ENCODE measurements around the gene UNC93A.
"Not testable (repeated sequence)": the region's sequence is repeated elsewhere in the genome, so short reads cannot be mapped to it uniquely, and the experiment has no call there.

The UNC93A gene

DNA sequence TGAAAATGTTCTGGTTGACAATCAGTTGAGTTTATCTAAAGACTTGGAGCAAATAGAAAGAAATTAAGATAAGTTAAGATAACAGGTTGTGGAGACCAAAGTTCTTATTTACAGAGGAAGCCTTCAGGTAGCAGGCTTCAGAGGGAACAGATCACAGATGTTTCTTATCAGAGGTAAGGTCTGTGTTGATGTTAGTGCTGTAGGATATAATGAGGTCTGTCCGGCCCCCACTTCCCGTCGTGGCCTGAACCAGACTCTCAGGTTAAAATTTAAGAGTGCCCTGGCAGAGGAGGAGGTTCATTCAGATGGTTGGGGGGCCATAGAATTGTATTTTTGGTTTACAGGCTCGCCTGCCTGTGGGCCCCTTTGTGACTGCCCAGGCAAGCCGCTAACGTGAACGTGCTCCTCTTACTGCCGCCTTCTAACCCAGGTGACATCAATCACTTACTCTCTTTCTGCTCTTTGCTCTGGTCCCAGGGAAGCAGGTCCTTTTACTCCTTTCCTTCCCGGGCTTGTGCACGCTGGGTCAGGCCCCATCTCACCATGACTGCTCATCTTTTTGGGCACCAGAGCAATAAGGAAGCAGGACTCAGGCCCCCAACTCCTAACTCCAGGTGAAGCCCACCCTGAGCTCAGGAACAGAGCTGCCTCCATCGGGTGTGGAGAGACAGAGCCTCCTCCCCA lies 18.3 kb upstream of the UNC93A start:
- CTCF ChIA-PET: no interaction called here

GRCh38 chr6:167274270-167274669 lies 16.8 kb upstream of the UNC93A start:
- CTCF ChIA-PET: no interaction called here
- POLR2A ChIA-PET: no interaction called here
- TF ChIP-seq FOXA1 (IDR thresholded peaks at IDR 0.05) (no peak), LEF1 (IDR thresholded peaks at IDR 0.05; ENCODE audit: borderline replicate concordance) (no peak), NFRKB (IDR thresholded peaks at IDR 0.05) (no peak), SUZ12 (IDR thresholded peaks at IDR 0.05) (no peak), PKNOX1 (IDR thresholded peaks at IDR 0.05) (no peak), TARDBP (IDR thresholded peaks at IDR 0.05) (no peak), ARNT (IDR thresholded peaks at IDR 0.05) (no peak), L3MBTL2 (conservative IDR thresholded peaks at IDR 0.05) (no peak), CTBP1 (IDR thresholded peaks at IDR 0.05; ENCODE audit: borderline replicate concordance) (no peak), HDGF (IDR thresholded peaks at IDR 0.05; ENCODE audit: borderline replicate concordance) (no peak), ZNF384 (IDR thresholded peaks at IDR 0.05) (no peak), FOXM1 (IDR thresholded peaks at IDR 0.05; ENCODE audit: borderline replicate concordance) (no peak), BHLHE40 (IDR thresholded peaks at IDR 0.05; ENCODE audit: borderline replicate concordance) (no peak), SP1 (IDR thresholded peaks at IDR 0.05) (no peak), FOXK2 (IDR thresholded peaks at IDR 0.05) (no peak), ELF4 (IDR thresholded peaks at IDR 0.05) (no peak)
- no peak for DNase-seq (ENCODE audit: extremely low spot score)

More for the DNA sequence above, 18.3 kb upstream of the UNC93A start:
- no peak for DNase-seq (ENCODE audit: extremely low spot score)
- no peak for TF ChIP-seq BHLHE40 (IDR thresholded peaks at IDR 0.05; ENCODE audit: borderline replicate concordance)
- no peak for TF ChIP-seq ARNT (IDR thresholded peaks at IDR 0.05)
- TF ChIP-seq SP1 (IDR thresholded peaks at IDR 0.05): no peak
- TF ChIP-seq TARDBP (IDR thresholded peaks at IDR 0.05): no peak
- TF ChIP-seq FOXA1 (IDR thresholded peaks at IDR 0.05): no peak
- POLR2A ChIA-PET: no interaction called here

GRCh38 chr6:167275001-167275400 lies 16.1 kb upstream of the UNC93A start:
- POLR2A ChIA-PET: no interaction called here
- DNase-seq (ENCODE audit: extremely low spot score): no peak

GRCh38 chr6:167275436-167275835 lies 15.7 kb upstream of the UNC93A start:
- POLR2A ChIA-PET: no interaction called here
- CTCF ChIA-PET: interaction anchor here (0.6 kb wide), 1 partner anchor 22 kb away, joined by 3 read pairs; no protein-coding TSS in a partner anchor
- DNase-seq (ENCODE audit: extremely low spot score): no peak
- TF ChIP-seq BHLHE40 (IDR thresholded peaks at IDR 0.05; ENCODE audit: borderline replicate concordance) (no peak), ZNF384 (IDR thresholded peaks at IDR 0.05) (no peak), FOXM1 (IDR thresholded peaks at IDR 0.05; ENCODE audit: borderline replicate concordance) (no peak), ELF4 (IDR thresholded peaks at IDR 0.05) (no peak), FOXK2 (IDR thresholded peaks at IDR 0.05) (no peak)

More at GRCh38 chr6:167275001-167275400, 16.1 kb upstream of the UNC93A start:
- CTCF ChIA-PET: interaction anchor here (0.6 kb wide), 1 partner anchor 22 kb away, joined by 3 read pairs; no protein-coding TSS in a partner anchor
- TF ChIP-seq FOXA1 (IDR thresholded peaks at IDR 0.05) (no peak), FOXK2 (IDR thresholded peaks at IDR 0.05) (no peak), CTBP1 (IDR thresholded peaks at IDR 0.05; ENCODE audit: borderline replicate concordance) (no peak)

GRCh38 chr6:167276772-167277533 lies 14.2 kb upstream of the UNC93A start:
- no peak for DNase-seq (ENCODE audit: extremely low spot score)
- ChIA-PET POLR2A (no interaction called here), CTCF (no interaction called here)
- TF ChIP-seq FOXM1 (IDR thresholded peaks at IDR 0.05; ENCODE audit: borderline replicate concordance) (no peak), BHLHE40 (IDR thresholded peaks at IDR 0.05; ENCODE audit: borderline replicate concordance) (no peak), PKNOX1 (IDR thresholded peaks at IDR 0.05) (no peak), FOXK2 (IDR thresholded peaks at IDR 0.05) (no peak), SUZ12 (IDR thresholded peaks at IDR 0.05) (no peak), NFRKB (IDR thresholded peaks at IDR 0.05) (no peak), SP1 (IDR thresholded peaks at IDR 0.05) (no peak), ZNF384 (IDR thresholded peaks at IDR 0.05) (no peak), FOXA1 (IDR thresholded peaks at IDR 0.05) (no peak), ARNT (IDR thresholded peaks at IDR 0.05) (no peak), L3MBTL2 (conservative IDR thresholded peaks at IDR 0.05) (no peak), ELF4 (IDR thresholded peaks at IDR 0.05) (no peak), CTBP1 (IDR thresholded peaks at IDR 0.05; ENCODE audit: borderline replicate concordance) (no peak), HDGF (IDR thresholded peaks at IDR 0.05; ENCODE audit: borderline replicate concordance) (no peak), LEF1 (IDR thresholded peaks at IDR 0.05; ENCODE audit: borderline replicate concordance) (no peak), TARDBP (IDR thresholded peaks at IDR 0.05) (no peak)

DNA sequence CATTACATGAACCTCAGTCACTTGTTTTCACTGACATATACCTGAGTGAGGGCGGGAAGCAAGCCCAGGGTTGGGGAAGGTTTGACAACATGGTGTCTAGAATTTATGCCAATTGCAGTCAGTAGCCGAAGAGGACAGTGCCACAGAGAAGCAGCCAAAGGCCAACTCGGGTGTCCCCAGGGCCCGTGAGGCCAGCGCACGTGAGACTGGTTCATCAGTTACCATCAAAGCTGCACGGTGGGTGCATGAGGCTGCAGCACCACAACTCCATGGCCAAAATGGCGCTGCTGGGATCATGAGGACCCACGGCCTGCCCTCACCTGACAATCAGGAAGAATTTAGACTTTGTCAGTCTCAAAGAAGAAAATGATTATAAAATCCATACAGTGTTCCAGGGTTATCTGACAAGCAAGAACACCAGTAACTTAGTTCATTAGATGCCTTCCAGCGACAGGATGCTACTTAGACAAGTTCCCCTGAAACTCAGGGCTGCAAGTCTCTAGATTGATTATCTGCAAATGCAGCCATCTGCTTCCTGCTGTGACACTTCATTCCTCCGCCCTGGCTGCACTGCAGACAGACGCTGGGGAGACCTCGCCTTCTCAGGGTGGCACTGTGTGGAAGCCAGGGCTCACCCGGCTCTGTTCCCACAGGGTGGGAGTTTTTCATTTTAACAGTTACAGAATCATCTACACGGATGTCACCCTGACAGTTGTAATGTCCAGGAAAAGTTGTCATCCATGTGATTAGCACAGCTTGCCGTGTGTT lies 12.8 kb upstream of the UNC93A start:
- POLR2A ChIA-PET; DNase-seq (ENCODE audit: extremely low spot score); CTCF ChIA-PET: not testable (repeated sequence)

Data from HEK293T (cell line).